ENCODE results near the gene CD38. TPM values are rescaled to one million over a fixed set of nuclear protein-coding genes. Genes with fewer than 3 reads are reported as not detected.
"Not testable (repeated sequence)": the region's sequence is repeated elsewhere in the genome, so short reads cannot be mapped to it uniquely, and the experiment has no call there.

The CD38 gene
- total RNA-seq, 1 experiment from 2014 or later = not detected

DNA sequence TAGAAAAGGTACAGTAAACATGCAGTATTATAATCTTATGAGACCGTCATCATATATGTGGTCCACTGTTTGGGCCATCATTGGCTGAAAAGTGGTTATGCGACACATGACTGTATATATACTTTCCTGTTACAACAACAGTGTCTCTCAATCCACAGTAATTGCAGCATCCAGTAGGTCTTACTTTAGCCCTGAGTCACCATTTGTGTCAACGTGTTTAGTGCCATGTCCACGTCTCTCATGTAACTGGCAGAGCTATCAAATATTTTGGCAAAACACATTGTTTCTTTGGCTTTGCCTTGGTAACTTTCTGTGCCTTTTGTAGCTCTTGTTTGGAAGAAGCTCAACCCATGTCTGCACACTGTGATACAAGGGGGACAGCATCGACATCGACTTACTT lies 73.8 kb downstream of the CD38 start:
- H3K4me3 Mint-ChIP-seq (ENCODE audit: unreplicated experiment) = no peak overlapping the region
- TF ChIP-seq, protein P1, sequence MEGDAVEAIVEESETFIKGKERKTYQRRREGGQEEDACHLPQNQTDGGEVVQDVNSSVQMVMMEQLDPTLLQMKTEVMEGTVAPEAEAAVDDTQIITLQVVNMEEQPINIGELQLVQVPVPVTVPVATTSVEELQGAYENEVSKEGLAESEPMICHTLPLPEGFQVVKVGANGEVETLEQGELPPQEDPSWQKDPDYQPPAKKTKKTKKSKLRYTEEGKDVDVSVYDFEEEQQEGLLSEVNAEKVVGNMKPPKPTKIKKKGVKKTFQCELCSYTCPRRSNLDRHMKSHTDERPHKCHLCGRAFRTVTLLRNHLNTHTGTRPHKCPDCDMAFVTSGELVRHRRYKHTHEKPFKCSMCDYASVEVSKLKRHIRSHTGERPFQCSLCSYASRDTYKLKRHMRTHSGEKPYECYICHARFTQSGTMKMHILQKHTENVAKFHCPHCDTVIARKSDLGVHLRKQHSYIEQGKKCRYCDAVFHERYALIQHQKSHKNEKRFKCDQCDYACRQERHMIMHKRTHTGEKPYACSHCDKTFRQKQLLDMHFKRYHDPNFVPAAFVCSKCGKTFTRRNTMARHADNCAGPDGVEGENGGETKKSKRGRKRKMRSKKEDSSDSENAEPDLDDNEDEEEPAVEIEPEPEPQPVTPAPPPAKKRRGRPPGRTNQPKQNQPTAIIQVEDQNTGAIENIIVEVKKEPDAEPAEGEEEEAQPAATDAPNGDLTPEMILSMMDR (IDR thresholded peaks at IDR 0.05; ENCODE audit: unreplicated experiment) = no peak
- DNase-seq (ENCODE audit: unreplicated experiment) = no peak
- H3K27me3 Mint-ChIP-seq (ENCODE audit: insufficient read depth, unreplicated experiment) = no peaks in the 10 kb centered on the region
- H3K27ac Mint-ChIP-seq (ENCODE audit: low read depth, unreplicated experiment) = no peak overlapping the region
- no TSS peak for BruUV-seq (replicated peaks)
- POLR2A ChIA-PET = no interaction called here
- intact Hi-C loops (cut with micrococcal nuclease) = no loop called here
- no peaks in the 10 kb centered on the region for H3K9me3 Mint-ChIP-seq (ENCODE audit: unreplicated experiment)
- peaks cover 9% of the 10 kb centered on the region for H3K4me1 Mint-ChIP-seq (ENCODE audit: insufficient read depth, unreplicated experiment)
- CTCF ChIA-PET = interaction anchor here (0.5 kb wide), 1 partner anchor 17 kb away, joined by 4 read pairs; no protein-coding TSS in a partner anchor
- H3K36me3 Mint-ChIP-seq (ENCODE audit: insufficient read depth, unreplicated experiment) = no peaks in the 10 kb centered on the region

GRCh38 chr4:15852524-15852923 lies 74.4 kb downstream of the CD38 start:
- H3K27me3 Mint-ChIP-seq (ENCODE audit: insufficient read depth, unreplicated experiment) = peaks cover 3% of the 10 kb centered on the region
- ChIA-PET POLR2A (no interaction called here), CTCF (interaction anchor here (0.5 kb wide), 1 partner anchor 16 kb away, joined by 4 read pairs; no protein-coding TSS in a partner anchor)
- no peak for DNase-seq (ENCODE audit: unreplicated experiment)
- intact Hi-C loops (cut with micrococcal nuclease) = no loop called here
- TF ChIP-seq, protein P1 (IDR thresholded peaks at IDR 0.05; ENCODE audit: unreplicated experiment) = no peak
- no peaks in the 10 kb centered on the region for H3K36me3 Mint-ChIP-seq (ENCODE audit: insufficient read depth, unreplicated experiment)
- no peak overlapping the region for H3K27ac Mint-ChIP-seq (ENCODE audit: low read depth, unreplicated experiment)
- H3K4me1 Mint-ChIP-seq (ENCODE audit: insufficient read depth, unreplicated experiment) = peaks cover 9% of the 10 kb centered on the region
- no TSS peak for BruUV-seq (replicated peaks)
- no peaks in the 10 kb centered on the region for H3K9me3 Mint-ChIP-seq (ENCODE audit: unreplicated experiment)
- H3K4me3 Mint-ChIP-seq (ENCODE audit: unreplicated experiment) = no peak overlapping the region

DNA sequence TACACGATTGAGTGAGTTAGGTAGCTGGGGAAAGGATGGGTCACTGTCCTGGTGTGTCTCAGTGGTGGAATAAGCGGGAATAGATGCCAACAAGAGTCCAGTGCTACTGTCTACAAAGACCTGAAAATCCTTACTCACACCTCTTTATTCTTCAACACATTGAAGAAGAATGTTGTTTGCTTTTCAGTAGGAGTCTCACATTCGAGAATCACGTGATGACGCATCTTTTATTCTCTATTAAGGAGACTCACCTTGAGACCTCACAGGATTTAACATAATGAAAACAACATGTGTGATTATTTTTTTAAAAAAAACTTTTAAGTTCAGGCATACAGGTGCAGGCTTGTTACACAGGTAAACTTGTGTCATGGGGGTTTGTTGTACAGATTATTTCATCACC lies 75.2 kb downstream of the CD38 start:
- peaks cover 4% of the 10 kb centered on the region for H3K4me1 Mint-ChIP-seq (ENCODE audit: insufficient read depth, unreplicated experiment)
- no peak for DNase-seq (ENCODE audit: unreplicated experiment)
- POLR2A ChIA-PET = no interaction called here
- no peaks in the 10 kb centered on the region for H3K36me3 Mint-ChIP-seq (ENCODE audit: insufficient read depth, unreplicated experiment)
- BruUV-seq (replicated peaks) = no TSS peak
- no peak overlapping the region for H3K4me3 Mint-ChIP-seq (ENCODE audit: unreplicated experiment)
- TF ChIP-seq, protein P1 (IDR thresholded peaks at IDR 0.05; ENCODE audit: unreplicated experiment) = no peak
- peaks cover 9% of the 10 kb centered on the region for H3K27me3 Mint-ChIP-seq (ENCODE audit: insufficient read depth, unreplicated experiment)
- intact Hi-C loops (cut with micrococcal nuclease) = no loop called here
- CTCF ChIA-PET = no interaction called here
- H3K27ac Mint-ChIP-seq (ENCODE audit: low read depth, unreplicated experiment) = no peak overlapping the region
- no peaks in the 10 kb centered on the region for H3K9me3 Mint-ChIP-seq (ENCODE audit: unreplicated experiment)

DNA sequence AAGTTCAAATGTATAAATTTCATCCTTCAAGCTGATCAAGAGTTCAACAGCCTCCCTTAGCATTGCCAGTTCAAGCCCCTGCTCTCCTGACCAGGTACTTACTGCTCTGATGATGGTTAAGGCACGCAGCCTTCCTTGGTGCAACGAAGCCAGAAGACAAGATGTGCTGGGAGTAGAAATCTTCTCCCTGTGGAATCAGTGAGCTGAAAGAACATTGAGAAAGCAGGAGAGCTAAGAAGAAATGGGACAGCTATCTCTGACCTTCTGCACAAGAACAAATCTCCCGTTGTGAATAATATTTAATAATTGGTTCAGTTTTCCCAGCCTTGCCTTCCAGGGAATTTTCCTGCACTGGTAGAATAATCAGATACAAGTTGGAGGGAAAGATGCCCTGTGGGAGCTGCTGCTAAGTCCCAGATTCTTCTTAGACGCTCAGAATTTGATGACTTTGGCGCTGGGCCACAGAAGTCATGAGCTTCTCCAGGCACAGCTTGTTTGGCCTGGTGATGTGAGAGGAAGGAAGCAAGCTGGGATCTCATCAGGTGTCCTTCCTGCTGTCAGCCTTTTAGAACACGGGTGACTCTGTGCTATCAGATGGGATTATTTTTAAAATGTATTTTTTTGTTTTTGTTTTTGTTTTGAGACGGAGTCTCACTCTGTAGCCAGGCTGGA lies 77.8 kb downstream of the CD38 start:
- CTCF ChIA-PET = interaction anchor here (1.0 to 1.3 kb wide), 2 partner anchors 27 to 51 kb away, joined by 3 to 5 read pairs; no protein-coding TSS in a partner anchor
- no peak overlapping the region for H3K27ac Mint-ChIP-seq (ENCODE audit: low read depth, unreplicated experiment)
- TF ChIP-seq, protein P1 (IDR thresholded peaks at IDR 0.05; ENCODE audit: unreplicated experiment) = no peak
- intact Hi-C loops (cut with micrococcal nuclease) = no loop called here
- H3K36me3 Mint-ChIP-seq (ENCODE audit: insufficient read depth, unreplicated experiment) = no peaks in the 10 kb centered on the region
- H3K27me3 Mint-ChIP-seq (ENCODE audit: insufficient read depth, unreplicated experiment) = peaks cover 9% of the 10 kb centered on the region
- H3K4me1 Mint-ChIP-seq (ENCODE audit: insufficient read depth, unreplicated experiment) = no peaks in the 10 kb centered on the region
- DNase-seq (ENCODE audit: unreplicated experiment) = no peak
- POLR2A ChIA-PET = no interaction called here
- no TSS peak for BruUV-seq (replicated peaks)
- no peak overlapping the region for H3K4me3 Mint-ChIP-seq (ENCODE audit: unreplicated experiment)
- H3K9me3 Mint-ChIP-seq (ENCODE audit: unreplicated experiment) = no peaks in the 10 kb centered on the region

GRCh38 chr4:15861198-15861597 lies 83.1 kb downstream of the CD38 start:
- H3K27ac Mint-ChIP-seq (ENCODE audit: low read depth, unreplicated experiment); H3K4me3 Mint-ChIP-seq (ENCODE audit: unreplicated experiment); POLR2A ChIA-PET; H3K36me3 Mint-ChIP-seq (ENCODE audit: insufficient read depth, unreplicated experiment); intact Hi-C loops (cut with micrococcal nuclease); BruUV-seq (replicated peaks); H3K9me3 Mint-ChIP-seq (ENCODE audit: unreplicated experiment); DNase-seq (ENCODE audit: unreplicated experiment); H3K4me1 Mint-ChIP-seq (ENCODE audit: insufficient read depth, unreplicated experiment); H3K27me3 Mint-ChIP-seq (ENCODE audit: insufficient read depth, unreplicated experiment): not testable (repeated sequence)
- CTCF ChIA-PET = interaction anchor here (1.1 to 2.2 kb wide), 2 partner anchors 12 to 21 kb away, joined by 3 to 13 read pairs; no protein-coding TSS in a partner anchor

Measured in MCF 10A (cell line).